DMS79 treated with DMSO at 0.1 percent for 48 hours (cell line): ENCODE measurements around the gene RBPJ.
A peak's percentile ranks its signal among the peaks of the same experiment; 100 is the strongest.
"Not testable (repeated sequence)": the region's sequence is repeated elsewhere in the genome, so short reads cannot be mapped to it uniquely, and the experiment has no call there.

Experiments
- DNase-seq: peaks from one replicate; lab custom pipeline; 2025; lab: John Stamatoyannopoulos, UW

The RBPJ gene

DNA sequence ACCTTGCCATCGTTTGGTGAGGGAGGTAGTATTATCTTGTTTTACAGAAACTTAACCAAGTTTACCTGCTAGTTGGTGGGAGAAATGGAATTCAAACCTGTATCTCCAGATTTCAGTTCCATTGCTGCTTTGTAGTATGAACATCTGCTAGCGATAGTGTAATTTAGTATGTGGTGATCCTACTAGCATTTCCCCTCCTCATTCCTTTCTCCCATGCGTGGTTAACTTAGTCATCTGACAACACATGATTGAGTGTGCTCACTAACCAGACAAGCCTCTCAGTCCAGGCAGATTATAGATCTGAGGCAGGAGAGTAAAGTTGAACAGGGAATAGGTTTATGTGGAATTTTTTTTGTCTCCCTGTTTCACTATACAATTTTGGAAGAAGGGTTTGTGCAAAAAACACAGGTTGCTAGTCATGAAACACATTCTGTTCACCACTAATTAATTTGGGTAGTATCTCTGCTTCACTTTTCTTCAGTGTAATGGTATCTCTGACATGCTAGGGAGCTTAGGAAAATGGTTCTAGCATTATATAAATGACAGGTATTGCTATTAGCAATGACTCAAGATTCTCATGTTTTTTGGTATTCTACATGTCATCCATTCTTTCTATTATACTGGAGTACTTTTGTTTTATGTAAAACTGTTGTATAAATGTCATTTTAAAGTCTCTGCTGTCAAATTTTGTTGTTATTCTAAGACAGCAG lies 21.7 kb downstream of the RBPJ start:
- DNase-seq, result no peak

DNA sequence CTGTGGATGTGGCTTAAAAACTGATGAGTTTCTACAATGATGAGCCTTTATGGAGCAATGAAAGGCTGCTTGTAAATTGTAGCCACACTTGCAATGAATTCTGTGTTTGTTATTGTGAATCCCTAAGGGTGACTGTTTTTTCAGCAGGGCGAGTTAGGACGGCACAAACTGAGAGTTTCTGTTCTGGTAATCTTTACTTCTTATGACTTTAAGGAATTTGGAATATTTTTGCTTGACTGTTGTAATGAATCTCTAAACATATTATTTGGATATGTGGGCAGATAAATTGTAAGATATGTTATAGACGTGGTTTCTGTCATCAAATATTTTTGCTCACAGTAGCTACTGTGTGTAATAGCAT lies 22.2 kb downstream of the RBPJ start:
- DNase-seq, result no peak

GRCh38 chr4:26344901-26345564 lies 24.2 kb downstream of the RBPJ start:
- DNase-seq, result no peak

DNA sequence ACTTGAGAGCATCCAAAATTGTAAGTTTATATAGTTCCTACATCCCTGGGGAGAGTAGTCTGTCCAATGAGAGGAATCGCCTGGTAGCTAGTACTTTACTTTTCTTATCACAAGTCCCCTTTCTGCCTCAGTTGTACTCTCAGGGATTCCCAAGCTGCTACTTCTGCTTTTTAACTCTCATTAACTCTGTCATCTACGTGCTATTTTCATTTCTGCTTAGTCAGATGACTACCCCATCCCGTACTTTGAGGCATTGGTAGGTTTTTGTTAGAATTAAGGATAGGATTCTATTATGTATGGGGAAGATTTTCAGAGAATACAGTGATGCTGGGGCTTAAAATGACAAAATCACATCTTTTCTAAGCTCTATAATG lies 24.7 kb downstream of the RBPJ start:
- no peak for DNase-seq

GRCh38 chr4:26346203-26346620 lies 25.4 kb downstream of the RBPJ start:
- no peak for DNase-seq

GRCh38 chr4:26349496-26349895 lies 28.7 kb downstream of the RBPJ start:
- no peak for DNase-seq

- DNase-seq, result no peak
Measured at GRCh38 chr4:26351685-26352084, 30.9 kb downstream of the RBPJ start.

GRCh38 chr4:26354491-26354890 lies 33.7 kb downstream of the RBPJ start:
- DNase-seq, result no peak

DNA sequence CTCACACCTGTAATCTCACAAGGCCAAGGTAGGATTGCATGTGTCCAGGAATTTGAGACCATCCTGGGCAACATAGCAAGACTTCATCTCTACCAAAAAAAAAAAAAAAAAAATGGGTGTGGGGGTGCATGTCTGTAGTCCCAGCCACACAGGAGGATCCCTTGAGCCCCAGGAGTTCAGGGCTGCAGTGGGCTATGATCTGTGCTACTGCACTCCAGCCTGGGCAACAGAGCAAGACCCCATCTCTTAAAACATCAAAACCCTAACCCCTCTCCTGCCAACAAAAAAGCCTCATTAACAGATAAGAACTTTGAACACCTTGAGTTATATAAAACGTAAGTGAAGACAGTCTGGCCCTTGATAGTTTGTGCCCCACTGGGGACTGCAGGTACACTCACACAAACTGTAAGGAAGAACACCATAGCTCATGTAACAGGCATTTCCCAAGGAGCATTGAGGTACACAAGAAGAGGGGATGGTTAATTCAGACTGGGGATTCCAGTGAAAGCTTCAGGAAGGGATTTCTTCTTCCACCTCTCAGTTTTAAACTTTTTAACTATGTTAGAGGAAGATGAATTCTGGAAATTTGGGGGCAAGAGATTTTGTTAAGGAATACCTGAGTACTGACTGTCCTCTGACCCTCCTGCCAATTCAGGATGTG lies 34.7 kb downstream of the RBPJ start:
- no peak for DNase-seq

GRCh38 chr4:26356081-26356501 lies 35.3 kb downstream of the RBPJ start:
- no peak for DNase-seq

- DNase-seq, result not testable (repeated sequence)
Measured at GRCh38 chr4:26359521-26359920, 38.7 kb downstream of the RBPJ start.

DNA sequence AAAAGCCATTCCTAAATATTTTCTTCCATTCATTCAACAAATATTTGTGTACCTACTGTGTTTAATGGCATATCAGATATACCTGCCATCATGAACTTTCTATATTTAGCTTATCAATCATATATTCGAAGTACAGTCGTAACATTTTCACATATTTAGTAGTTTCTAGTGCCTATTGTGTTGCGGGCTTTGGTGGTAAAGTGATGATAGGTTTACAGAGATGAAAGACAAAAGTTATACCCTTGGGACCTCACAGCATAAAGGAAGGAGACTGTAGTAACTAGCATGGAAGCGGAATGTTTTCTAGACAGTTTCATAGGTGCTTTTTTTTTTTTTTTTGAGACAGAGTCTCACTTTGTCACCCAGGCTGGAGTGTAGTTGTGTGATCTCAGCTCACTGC lies 39.5 kb downstream of the RBPJ start:
- DNase-seq, result no peak

DNA sequence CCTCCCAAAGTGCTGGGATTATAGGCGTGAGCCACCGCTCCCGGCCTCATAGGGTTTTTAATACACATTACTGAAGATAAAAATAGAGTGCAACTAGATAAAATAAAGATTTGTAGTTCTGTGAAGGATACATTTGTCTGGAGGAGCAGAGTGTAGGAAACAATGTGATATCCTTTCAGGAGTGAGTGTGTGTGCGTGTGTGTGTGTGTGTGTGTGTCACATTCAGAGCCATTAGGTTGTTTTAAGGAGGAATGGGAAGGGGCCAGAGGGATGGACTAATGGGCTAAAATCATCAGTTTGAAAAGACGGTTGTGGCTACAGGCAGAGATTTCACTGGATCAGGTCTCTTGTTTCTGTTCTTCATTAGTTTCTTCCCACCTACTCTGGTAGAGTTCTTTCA lies 40.0 kb downstream of the RBPJ start:
- DNase-seq, result no peak

DNA sequence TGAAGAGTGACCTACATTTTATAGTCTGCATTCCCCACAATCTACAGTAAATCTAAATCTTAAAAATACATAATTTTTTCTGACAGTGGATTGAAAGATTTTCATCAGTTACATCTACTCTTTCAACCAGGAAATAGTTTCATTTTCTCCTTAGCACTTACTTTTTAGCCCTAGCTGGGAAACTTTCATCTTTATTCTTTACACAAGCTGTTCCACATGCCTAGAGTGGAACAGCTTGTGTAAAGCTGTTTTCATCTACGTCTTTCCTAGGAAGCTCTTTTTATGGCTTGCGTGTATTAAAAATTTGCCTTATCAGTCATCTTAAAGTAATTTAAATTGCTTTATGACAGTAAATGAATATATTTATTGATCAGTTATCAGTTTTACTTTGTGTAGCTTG lies 40.5 kb downstream of the RBPJ start:
- no peak for DNase-seq

DNA sequence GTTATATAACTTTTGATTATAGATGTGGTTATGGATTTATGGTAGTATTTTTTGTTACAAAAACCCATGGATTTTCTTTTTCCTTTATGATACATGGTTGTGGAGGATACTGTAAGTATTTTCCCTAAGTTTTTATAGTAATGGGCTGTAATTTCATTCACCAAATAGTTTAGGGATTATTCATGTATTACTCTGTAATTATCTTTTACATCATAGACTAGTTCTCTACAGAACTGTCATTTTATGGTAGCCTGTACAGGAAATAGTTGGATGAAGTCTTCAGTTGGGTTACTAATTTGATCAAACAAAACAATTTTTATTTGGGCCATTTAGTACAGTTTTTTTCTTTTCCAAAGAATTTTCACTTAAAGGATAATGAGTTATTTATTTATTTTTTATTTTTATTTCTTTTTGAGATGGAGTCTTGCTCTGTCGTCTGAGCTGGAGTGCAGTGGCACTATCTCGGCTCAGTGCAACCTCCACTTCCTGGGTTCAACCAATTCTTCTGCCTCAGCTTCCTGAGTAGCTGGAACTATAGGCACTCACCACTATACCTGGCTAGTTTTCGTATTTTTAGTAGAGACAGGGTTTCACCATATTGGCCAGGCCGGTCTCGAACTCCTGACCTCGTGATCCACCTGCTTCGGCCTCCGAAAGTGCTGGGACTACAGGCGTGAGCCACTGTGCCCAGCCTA lies 42.1 kb downstream of the RBPJ start:
- no peak for DNase-seq

GRCh38 chr4:26365537-26366150 lies 44.8 kb downstream of the RBPJ start:
- DNase-seq, result no peak

DNA sequence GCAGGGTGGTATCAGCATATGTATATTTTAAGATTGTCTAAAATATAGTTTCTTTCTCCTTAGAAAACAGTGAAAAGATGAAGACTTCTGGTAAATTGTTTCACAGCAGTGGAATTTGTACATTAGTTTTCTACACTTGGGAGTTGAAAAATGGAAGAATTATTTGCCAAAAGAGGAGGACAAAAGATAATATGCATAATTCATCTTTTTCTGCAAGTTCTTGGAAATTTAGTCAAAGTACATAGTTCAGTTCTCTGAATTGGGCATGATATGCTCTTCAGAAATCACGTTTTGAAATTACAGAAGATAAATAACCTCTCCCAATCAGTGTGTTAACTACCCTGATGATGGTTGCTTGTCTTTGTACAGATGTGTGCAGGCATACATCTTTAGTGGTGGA lies 47.0 kb downstream of the RBPJ start:
- DNase-seq, result no peak

DNA sequence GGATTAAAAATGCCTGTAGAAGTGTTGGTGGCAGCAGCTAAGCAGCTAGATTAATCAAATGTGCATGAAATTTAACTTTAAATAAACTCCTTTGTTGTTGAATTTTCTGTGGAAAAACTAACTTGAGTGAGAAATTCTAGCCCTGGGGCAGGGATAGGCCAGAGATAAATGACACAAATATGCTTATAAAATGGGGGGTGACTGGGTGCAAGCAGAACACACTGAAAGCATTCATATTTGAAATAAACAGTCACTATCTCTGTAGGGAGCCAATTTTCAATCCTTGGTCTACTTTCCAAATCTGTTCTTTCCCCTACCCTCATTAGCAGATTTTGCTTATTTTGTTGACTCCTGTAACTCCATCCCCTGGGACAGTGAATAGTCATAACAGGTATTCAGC lies 47.9 kb downstream of the RBPJ start:
- no peak for DNase-seq

DNA sequence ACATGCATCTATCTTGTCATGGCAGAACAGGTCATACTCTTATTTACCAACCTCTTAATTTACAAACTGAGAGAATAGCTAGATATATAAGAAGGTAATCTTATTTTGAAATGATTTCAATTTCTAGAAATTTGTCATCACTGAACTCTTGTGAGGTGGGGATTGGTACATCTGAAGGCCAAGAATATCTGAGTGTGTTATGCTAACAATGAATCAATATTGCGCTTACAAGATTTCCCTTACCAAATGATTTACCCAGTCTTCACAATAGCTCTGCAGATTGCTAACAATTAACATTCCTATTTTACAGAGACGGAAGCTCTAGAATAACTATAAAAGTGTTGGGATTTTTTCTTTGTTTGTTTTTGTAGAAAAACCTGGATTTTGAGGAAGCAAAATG lies 48.3 kb downstream of the RBPJ start:
- DNase-seq, result no peak

DNA sequence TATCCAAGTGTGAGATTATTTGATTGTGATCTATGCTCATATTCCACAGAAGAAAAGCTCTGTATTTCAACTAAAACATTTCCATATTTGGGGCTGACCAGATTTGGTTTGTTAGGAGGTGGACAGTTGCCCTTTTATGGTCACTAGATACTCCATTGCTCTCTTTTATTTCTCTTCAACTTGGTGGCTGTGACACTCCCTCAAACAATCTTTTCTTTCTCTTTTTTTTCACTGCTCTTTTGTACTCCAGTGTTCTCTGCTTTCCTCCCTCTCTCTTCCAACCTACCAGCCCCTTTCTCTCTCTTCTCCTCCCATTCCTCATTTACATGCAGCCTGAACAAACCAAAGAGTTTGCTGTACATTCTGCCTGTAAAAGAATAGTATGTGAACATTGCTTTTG lies 48.8 kb downstream of the RBPJ start:
- no peak for DNase-seq

- DNase-seq, result no peak
Measured at GRCh38 chr4:26372076-26372475, 51.3 kb downstream of the RBPJ start.

DNA sequence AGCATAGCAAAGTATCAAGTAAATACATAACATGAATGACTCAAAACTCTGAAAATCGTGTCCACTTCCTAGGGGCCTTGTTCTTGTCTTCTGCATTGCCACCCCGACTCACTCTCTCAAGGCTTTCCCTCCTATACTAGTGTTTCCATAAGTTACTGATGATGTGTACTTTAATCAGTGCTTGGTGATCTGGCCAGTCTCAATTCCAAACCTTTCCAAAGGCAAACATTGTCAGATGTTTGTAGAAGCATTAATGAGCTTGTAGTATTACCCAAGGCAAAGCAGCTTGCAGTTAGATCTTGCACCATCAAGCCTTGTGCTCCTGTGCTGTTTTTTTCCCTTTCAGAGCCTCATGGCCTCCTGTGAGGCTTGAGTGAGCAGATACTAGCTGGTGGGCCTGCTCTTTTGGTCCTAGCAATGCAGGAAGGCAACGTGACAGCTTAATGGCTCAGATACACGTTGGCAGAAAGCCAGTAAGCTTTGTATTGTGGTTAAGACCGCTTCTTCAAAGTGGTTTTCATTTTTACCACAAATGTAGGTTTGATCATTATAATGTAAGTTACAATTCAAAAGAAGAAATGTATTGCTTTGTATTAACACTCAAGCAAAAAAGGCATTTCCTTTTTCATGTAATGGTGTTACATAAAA lies 51.8 kb downstream of the RBPJ start:
- DNase-seq, result peak; percentile 62
